Upper lobe of left lung (tissue), 4 donors: Measurements from ENCODE around the gene ADGRG2.

Experiments
- CTCF ChIP-seq, 6 experiments: fragments of 450-650 bp in 4 of 6; fragments of 200-600 bp in 2 of 6; sonication (generic) in 2 of 6; IDR thresholded peaks; one replicate each; pipeline ENCODE4 v1.5.1; 2016 to 2019; ENCODE audit warnings: antibody characterized with exemption in 6 of 6
- EP300 ChIP-seq, 4 donors: sonication (generic); formaldehyde crosslinking; IDR thresholded peaks; one replicate each; pipeline ENCODE4 v1.5.1; 2017; ENCODE audit warnings: antibody characterized with exemption in 4 of 4, control low read depth in 2 of 4
- POLR2A ChIP-seq, 4 donors: fragments of 450-650 bp; IDR thresholded peaks; one replicate each; pipeline ENCODE4 v1.5.1; 2016 to 2017; ENCODE audit warnings: antibody characterized with exemption in 4 of 4, mild to moderate bottlenecking in 2 of 4
- POLR2AphosphoS5 ChIP-seq, 2 donors: sonication (generic); formaldehyde crosslinking; IDR thresholded peaks; one replicate each; pipeline ENCODE4 v1.5.1; 2017; ENCODE audit warnings: antibody characterized with exemption in 2 of 2

- TF ChIP-seq CTCF (IDR thresholded peaks at IDR 0.05), result no peak
- no peak for TF ChIP-seq POLR2AphosphoS5 (IDR thresholded peaks at IDR 0.05)
- no peak for TF ChIP-seq POLR2A (IDR thresholded peaks at IDR 0.05)
- no peak for TF ChIP-seq EP300 (IDR thresholded peaks at IDR 0.05)
Measured at GRCh38 chrX:19137067-19137466, 14.8 kb upstream of the ADGRG2 start.
